ENCODE data around the gene AHI1.

- TF ChIP-seq, protein P1, sequence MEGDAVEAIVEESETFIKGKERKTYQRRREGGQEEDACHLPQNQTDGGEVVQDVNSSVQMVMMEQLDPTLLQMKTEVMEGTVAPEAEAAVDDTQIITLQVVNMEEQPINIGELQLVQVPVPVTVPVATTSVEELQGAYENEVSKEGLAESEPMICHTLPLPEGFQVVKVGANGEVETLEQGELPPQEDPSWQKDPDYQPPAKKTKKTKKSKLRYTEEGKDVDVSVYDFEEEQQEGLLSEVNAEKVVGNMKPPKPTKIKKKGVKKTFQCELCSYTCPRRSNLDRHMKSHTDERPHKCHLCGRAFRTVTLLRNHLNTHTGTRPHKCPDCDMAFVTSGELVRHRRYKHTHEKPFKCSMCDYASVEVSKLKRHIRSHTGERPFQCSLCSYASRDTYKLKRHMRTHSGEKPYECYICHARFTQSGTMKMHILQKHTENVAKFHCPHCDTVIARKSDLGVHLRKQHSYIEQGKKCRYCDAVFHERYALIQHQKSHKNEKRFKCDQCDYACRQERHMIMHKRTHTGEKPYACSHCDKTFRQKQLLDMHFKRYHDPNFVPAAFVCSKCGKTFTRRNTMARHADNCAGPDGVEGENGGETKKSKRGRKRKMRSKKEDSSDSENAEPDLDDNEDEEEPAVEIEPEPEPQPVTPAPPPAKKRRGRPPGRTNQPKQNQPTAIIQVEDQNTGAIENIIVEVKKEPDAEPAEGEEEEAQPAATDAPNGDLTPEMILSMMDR (IDR thresholded peaks at IDR 0.05; ENCODE audit: low read length), result no peak
- TF ChIP-seq EZH2 (optimal IDR thresholded peaks at IDR 0.05; ENCODE audit: low read depth, low read length), result no peak
These were observed 153.0 kb downstream of the AHI1 start for GRCh38 chr6:135344526-135344925.
